Measurements from ENCODE around the gene RSAD2.

The RSAD2 gene

GRCh38 chr2:6942848-6943247 lies 65.3 kb downstream of the RSAD2 start:
- TF ChIP-seq CTCF (IDR thresholded peaks at IDR 0.05; ENCODE audit: borderline replicate concordance, insufficient read depth, low read depth, low read length) = no peak

GRCh38 chr2:6943523-6943922 lies 65.9 kb downstream of the RSAD2 start:
- no peak for TF ChIP-seq CTCF (IDR thresholded peaks at IDR 0.05; ENCODE audit: borderline replicate concordance, insufficient read depth, low read depth, low read length)
- H3K4me3 ChIP-seq (ENCODE audit: low read depth, low read length) = no peak overlapping the region

More at GRCh38 chr2:6942848-6943247, 65.3 kb downstream of the RSAD2 start:
- H3K4me3 ChIP-seq (ENCODE audit: low read depth, low read length) = no peak overlapping the region

GRCh38 chr2:6943971-6944370 lies 66.4 kb downstream of the RSAD2 start:
- H3K4me3 ChIP-seq (ENCODE audit: low read depth, low read length) = no peak overlapping the region
- no peak for TF ChIP-seq CTCF (IDR thresholded peaks at IDR 0.05; ENCODE audit: borderline replicate concordance, insufficient read depth, low read depth, low read length)

- TF ChIP-seq CTCF (IDR thresholded peaks at IDR 0.05; ENCODE audit: borderline replicate concordance, insufficient read depth, low read depth, low read length) = no peak
- no peak overlapping the region for H3K4me3 ChIP-seq (ENCODE audit: low read depth, low read length)
These were observed 67.0 kb downstream of the RSAD2 start for GRCh38 chr2:6944555-6944954.

GRCh38 chr2:6945087-6945813 lies 67.7 kb downstream of the RSAD2 start:
- TF ChIP-seq CTCF (IDR thresholded peaks at IDR 0.05; ENCODE audit: borderline replicate concordance, insufficient read depth, low read depth, low read length) = no peak

GRCh38 chr2:6945821-6946220 lies 68.2 kb downstream of the RSAD2 start:
- no peak for TF ChIP-seq CTCF (IDR thresholded peaks at IDR 0.05; ENCODE audit: borderline replicate concordance, insufficient read depth, low read depth, low read length)
- no peak overlapping the region for H3K4me3 ChIP-seq (ENCODE audit: low read depth, low read length)

More at GRCh38 chr2:6945087-6945813, 67.7 kb downstream of the RSAD2 start:
- no peak overlapping the region for H3K4me3 ChIP-seq (ENCODE audit: low read depth, low read length)

GRCh38 chr2:6946722-6947121 lies 69.1 kb downstream of the RSAD2 start:
- H3K4me3 ChIP-seq (ENCODE audit: low read depth, low read length) = no peak overlapping the region
- TF ChIP-seq CTCF (IDR thresholded peaks at IDR 0.05; ENCODE audit: borderline replicate concordance, insufficient read depth, low read depth, low read length) = no peak

All from GM12875 (cell line).